HG03196 (cell line): ENCODE data around the gene NRIP3.
"Not testable (repeated sequence)": the region's sequence is repeated elsewhere in the genome, so short reads cannot be mapped to it uniquely, and the experiment has no call there.

Source experiments
- ATAC-seq: cut with Tn5 transposase; IDR thresholded peaks from one replicate; pipeline ENCODE4 v1.9.1; 2021; ENCODE audit not compliant: unreplicated experiment

NRIP3 gene

GRCh38 chr11:8973121-8973520, 30.7 kb downstream of the NRIP3 start:
- no peak for ATAC-seq

DNA sequence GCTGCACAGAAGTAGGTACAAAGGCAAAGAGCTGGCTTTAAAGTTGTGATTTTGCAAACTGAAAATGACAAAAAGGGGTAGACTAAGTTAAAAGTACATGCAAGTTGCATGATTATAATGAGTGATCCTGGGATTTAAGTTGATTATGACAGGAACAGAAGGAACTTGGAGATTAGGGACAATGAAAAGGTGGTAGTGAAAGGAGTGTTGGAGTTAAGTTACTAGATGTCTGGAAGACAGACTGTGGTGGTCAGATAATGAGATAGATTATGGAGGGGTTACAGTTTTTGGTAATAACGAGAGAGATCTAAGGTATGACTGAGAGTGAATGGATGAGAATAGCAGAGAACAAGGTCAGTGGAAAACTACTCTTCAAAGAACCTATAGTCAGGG, 31.9 kb downstream of the NRIP3 start:
- ATAC-seq = no peak

- ATAC-seq = no peak
Observed at GRCh38 chr11:8971196-8971923, 32.4 kb downstream of the NRIP3 start.

DNA sequence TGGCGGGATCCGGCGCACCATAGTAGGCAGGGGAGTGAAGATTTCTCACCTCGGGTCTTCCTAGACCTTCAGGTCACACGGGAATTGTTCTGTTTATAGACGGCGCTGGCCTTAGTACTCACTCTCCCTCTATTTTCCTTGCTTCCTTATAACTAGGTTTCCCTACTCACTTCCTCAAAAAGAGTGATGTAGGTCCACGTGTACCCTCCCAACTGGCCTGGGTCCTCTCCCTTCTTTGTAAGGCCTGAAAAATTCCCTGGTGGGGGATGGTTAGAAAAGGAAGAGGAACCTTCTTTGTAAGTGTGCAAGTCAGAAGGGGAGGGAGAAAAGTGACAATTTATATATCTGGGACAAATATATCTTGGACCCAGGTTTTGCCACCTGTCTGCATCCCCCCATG, 36.6 kb downstream of the NRIP3 start:
- ATAC-seq = no peak

- peak; percentile 77 for ATAC-seq
Observed at GRCh38 chr11:8964324-8965320, 39.2 kb downstream of the NRIP3 start, which contains the start of gene TMEM9B. Gene TMEM9B, minus strand, starts transcription at chr11:8964442. Its CDS starts 129 bp downstream, at chr11:8964313.

GRCh38 chr11:8963569-8964323, 40.1 kb downstream of the NRIP3 start:
- peak; percentile 53 for ATAC-seq

GRCh38 chr11:8962841-8963240, 41.0 kb downstream of the NRIP3 start:
- ATAC-seq = no peak

- ATAC-seq = no peak
Observed at GRCh38 chr11:8961401-8961800, 42.4 kb downstream of the NRIP3 start.

DNA sequence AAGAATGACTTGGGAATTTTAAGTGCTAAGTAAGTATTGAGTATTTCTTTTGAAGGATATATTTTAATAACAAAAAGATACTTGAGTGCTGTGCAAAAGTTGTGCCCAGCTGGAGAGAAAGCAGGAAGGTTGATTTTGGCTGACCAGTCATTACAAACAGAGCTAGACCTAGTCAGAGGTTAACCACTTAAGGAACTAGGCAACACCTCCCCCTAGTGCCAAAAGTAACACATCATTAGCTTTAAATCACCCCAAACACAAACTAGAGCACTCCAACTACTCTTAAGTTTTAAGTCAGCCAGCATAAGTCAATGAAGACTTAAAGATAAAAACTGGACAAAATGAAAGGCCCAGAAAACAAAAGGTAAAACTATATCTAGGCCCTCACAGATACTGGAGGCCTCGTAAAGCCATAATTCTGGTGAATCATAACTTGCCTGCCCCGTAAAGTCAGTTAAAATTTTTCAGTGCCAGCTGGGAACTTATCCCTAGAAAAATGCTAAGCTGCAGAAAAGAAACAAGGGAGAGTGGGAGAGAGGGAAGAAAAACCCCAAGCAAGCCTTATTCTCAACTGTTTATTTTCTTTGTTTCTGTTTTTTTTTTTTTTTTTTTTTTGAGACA, 44.1 kb downstream of the NRIP3 start:
- ATAC-seq = peak; percentile 36

- ATAC-seq = no peak
Observed at GRCh38 chr11:8956860-8957259, 46.9 kb downstream of the NRIP3 start.

- ATAC-seq = no peak
Observed at GRCh38 chr11:8948886-8949285, 54.9 kb downstream of the NRIP3 start.

GRCh38 chr11:8947230-8947943, 56.4 kb downstream of the NRIP3 start:
- no peak for ATAC-seq

DNA sequence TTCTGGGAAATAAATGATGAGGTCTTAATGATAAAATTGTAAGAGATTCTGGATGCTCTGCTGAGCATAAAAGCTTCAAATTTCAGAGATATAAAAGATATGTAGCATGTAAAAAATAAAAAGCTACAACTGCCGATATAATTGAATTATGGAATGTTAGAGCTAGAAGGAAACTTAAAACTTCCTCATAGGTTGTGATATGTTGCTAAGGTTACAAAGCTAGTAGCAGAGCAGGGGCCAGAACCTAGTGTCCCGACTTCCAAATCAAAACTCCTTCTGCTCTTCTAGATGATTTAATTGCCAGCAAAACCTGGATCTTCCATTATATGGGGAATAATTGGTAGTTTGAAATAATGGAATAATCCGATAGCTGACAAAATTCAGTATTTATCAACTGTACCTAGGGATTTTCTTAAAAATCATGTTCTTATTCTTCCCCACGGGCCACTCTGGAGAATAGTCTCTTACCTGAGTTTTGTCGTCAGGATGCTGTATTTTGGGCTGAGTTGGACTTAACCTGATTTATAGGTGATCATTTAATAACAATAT, 61.2 kb downstream of the NRIP3 start, which contains the start of gene ASCL3:
Gene ASCL3 (minus strand): TSS at position 499 of the 549 bp plus-strand sequence. CDS start 4,855 bp downstream, outside the sequence.
- no peak for ATAC-seq

- ATAC-seq = no peak
Observed at GRCh38 chr11:8941341-8942103, 62.3 kb downstream of the NRIP3 start.

DNA sequence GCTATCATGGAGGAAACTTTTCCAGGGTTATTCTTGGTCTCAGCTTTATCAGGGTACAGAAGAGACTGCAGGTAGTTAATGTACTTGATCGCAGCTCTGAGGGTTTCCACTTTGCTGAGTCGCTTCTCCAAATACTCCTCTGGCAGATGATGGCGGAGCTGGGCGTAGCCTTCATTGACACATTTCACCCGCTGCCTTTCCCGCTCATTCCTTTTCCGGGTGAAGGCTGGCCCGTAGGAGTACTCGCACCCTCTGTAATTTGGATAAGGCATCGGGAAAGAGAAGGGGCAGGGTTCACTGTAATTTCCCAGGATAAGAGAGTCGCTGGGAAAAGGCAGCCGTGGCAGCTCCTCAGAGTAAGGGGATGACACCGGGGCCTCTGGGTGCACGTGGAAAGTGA, 66.1 kb downstream of the NRIP3 start:
- no peak for ATAC-seq

DNA sequence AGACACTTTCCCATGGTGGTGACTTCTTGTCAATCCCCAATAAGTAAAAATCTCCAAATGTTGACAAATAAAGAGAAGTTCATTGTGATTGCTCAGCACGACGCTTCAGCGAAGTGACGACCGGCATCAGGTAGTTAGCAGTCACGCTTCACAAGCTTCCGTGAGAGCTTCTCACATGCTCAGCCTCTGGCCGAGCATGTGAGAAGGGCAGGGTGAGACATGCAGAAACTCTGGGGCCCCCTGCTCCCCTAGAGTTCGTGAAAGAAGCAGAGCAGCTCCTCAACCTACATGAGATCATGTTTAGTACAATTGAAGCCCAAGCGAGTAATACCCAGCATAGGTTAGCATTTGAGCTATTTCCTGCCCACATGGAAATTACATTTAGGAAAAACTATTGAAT, 66.6 kb downstream of the NRIP3 start:
- ATAC-seq = no peak

DNA sequence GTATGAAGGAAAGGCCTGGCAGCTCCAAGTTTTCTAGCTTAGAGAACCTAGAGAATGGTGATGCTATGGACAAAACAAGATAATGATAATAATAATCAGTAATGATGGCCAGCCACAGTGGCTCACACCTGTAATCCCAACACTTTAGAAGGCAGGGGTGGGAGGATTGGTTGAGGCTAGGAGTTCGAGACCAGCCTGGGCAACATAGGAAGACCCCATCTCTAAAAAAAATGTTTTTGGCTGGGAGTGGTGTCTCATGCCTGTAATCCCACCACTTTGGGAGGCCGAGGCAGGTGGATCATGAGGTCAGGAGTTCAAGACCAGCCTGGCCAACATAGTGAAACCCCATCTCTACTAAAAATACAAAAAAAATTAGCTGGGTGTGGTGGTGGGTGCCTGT, 68.0 kb downstream of the NRIP3 start:
- not testable (repeated sequence) for ATAC-seq

- ATAC-seq = no peak
Observed at GRCh38 chr11:8934742-8935488, 68.9 kb downstream of the NRIP3 start.
